Measurements from ENCODE around the gene C1R. TPM values are rescaled to one million over a fixed set of nuclear protein-coding genes. Genes with fewer than 3 reads are reported as not detected.

Gene C1R
- total and polyA plus RNA-seq, 2 of the 8 experiments (the other 6 are each of a cell fraction or from before 2014, with no cell fraction given): 6.9 to 16.3 TPM

DNA sequence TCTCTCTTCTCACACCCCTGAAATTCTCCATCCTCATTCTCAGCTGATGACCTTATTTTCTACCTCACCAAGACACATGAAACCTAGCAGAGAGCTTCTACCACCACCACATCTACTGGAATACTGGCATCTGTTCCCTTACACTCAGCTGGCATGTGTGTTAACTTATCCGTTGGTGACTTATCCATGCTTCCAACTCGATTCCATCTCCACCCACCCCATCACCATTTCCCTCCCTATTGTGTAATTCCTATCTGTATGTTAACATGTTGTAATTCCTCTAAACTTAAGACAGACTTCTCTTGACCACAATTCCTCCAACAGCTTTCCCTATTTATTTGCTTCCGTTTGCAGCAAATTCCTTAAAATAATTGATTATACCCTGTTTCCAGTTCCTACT, 16.3 kb downstream of the C1R start (continued):
- no peak for TF ChIP-seq RAD21 (IDR thresholded peaks at IDR 0.05 in 1 of 2, conservative IDR thresholded peaks at IDR 0.05 in 1 of 2; ENCODE audit: low read depth in 2 of 2, low read length in 2 of 2)
